ENCODE measurements around the gene DPYD.

Gene DPYD

GRCh38 chr1:97258597-97258996 is 662.2 kb downstream of the DPYD start:
- H3K4me1 ChIP-seq (ENCODE audit: insufficient read depth, poor library complexity, severe bottlenecking): no peaks in the 10 kb centered on the region
- H3K9me3 ChIP-seq (ENCODE audit: severe bottlenecking): no peaks in the 10 kb centered on the region
- H3K27me3 ChIP-seq (ENCODE audit: insufficient read depth, poor library complexity, severe bottlenecking): no peaks in the 10 kb centered on the region
- ATAC-seq (ENCODE audit: low read depth): no peak
- no peak overlapping the region for H3K27ac ChIP-seq (ENCODE audit: poor library complexity, severe bottlenecking)
- no peaks in the 10 kb centered on the region for H3K36me3 ChIP-seq (ENCODE audit: low read depth)
- no peak for DNase-seq (ENCODE audit: low spot score)
- H3K4me3 ChIP-seq (ENCODE audit: severe bottlenecking): no peak overlapping the region
- no peak for TF ChIP-seq CTCF (IDR thresholded peaks at IDR 0.05; ENCODE audit: poor library complexity, severe bottlenecking)

GRCh38 chr1:97254731-97255463 is 665.9 kb downstream of the DPYD start:
- DNase-seq (ENCODE audit: low spot score): no peak
- TF ChIP-seq CTCF (IDR thresholded peaks at IDR 0.05; ENCODE audit: poor library complexity, severe bottlenecking): no peak
- Histone ChIP-seq H3K9me3 (ENCODE audit: severe bottlenecking) (no peaks in the 10 kb centered on the region), H3K36me3 (ENCODE audit: low read depth) (no peaks in the 10 kb centered on the region), H3K4me1 (ENCODE audit: insufficient read depth, poor library complexity, severe bottlenecking) (no peaks in the 10 kb centered on the region), H3K4me3 (ENCODE audit: severe bottlenecking) (no peak overlapping the region), H3K27me3 (ENCODE audit: insufficient read depth, poor library complexity, severe bottlenecking) (no peaks in the 10 kb centered on the region), H3K27ac (ENCODE audit: poor library complexity, severe bottlenecking) (no peak overlapping the region)
- no peak for ATAC-seq (ENCODE audit: low read depth)

GRCh38 chr1:97252925-97253324 is 667.9 kb downstream of the DPYD start:
- no peaks in the 10 kb centered on the region for H3K27me3 ChIP-seq (ENCODE audit: insufficient read depth, poor library complexity, severe bottlenecking)
- H3K4me3 ChIP-seq (ENCODE audit: severe bottlenecking): no peak overlapping the region
- ATAC-seq (ENCODE audit: low read depth) (no peak), DNase-seq (ENCODE audit: low spot score) (no peak)
- no peak for TF ChIP-seq CTCF (IDR thresholded peaks at IDR 0.05; ENCODE audit: poor library complexity, severe bottlenecking)
- no peaks in the 10 kb centered on the region for H3K9me3 ChIP-seq (ENCODE audit: severe bottlenecking)
- no peak overlapping the region for H3K27ac ChIP-seq (ENCODE audit: poor library complexity, severe bottlenecking)
- no peaks in the 10 kb centered on the region for H3K36me3 ChIP-seq (ENCODE audit: low read depth)
- no peaks in the 10 kb centered on the region for H3K4me1 ChIP-seq (ENCODE audit: insufficient read depth, poor library complexity, severe bottlenecking)

GRCh38 chr1:97252076-97252475 is 668.8 kb downstream of the DPYD start:
- peak; percentile 71 for ATAC-seq (ENCODE audit: low read depth)

More at GRCh38 chr1:97252076-97252475, 668.8 kb downstream of the DPYD start:
- H3K27ac ChIP-seq (ENCODE audit: poor library complexity, severe bottlenecking): no peak overlapping the region
- DNase-seq (ENCODE audit: low spot score): no peak
- TF ChIP-seq CTCF (IDR thresholded peaks at IDR 0.05; ENCODE audit: poor library complexity, severe bottlenecking): no peak
- H3K36me3 ChIP-seq (ENCODE audit: low read depth): no peaks in the 10 kb centered on the region
- H3K9me3 ChIP-seq (ENCODE audit: severe bottlenecking): no peaks in the 10 kb centered on the region
- no peaks in the 10 kb centered on the region for H3K4me1 ChIP-seq (ENCODE audit: insufficient read depth, poor library complexity, severe bottlenecking)
- H3K27me3 ChIP-seq (ENCODE audit: insufficient read depth, poor library complexity, severe bottlenecking): no peaks in the 10 kb centered on the region
- no peak overlapping the region for H3K4me3 ChIP-seq (ENCODE audit: severe bottlenecking)

Data from RWPE2 (cell line).